IMR-90 (cell line): ENCODE measurements around the gene CDH23.

Source experiments
- BHLHE40 ChIP-seq: fragments of 150-350 bp; IDR thresholded peaks from 2 replicates; pipeline ENCODE4 v1.6.1; 2016; ENCODE audit warnings: mild to moderate bottlenecking, low read depth, low read length
- MXI1 ChIP-seq: IDR thresholded peaks from 2 replicates; pipeline ENCODE4 v1.6.1; 2012; ENCODE audit warnings: low read depth, mild to moderate bottlenecking, low read length, moderate library complexity, borderline replicate concordance
- POLR2A ChIP-seq: IDR thresholded peaks from 2 replicates; pipeline ENCODE4 v1.6.1; 2012; ENCODE audit warnings: mild to moderate bottlenecking, low read depth, low read length
- RAD21 ChIP-seq: IDR thresholded peaks from 2 replicates; pipeline ENCODE4 v1.6.1; 2012; ENCODE audit warnings: low read length, improper control_type of control experiment
- RCOR1 ChIP-seq: IDR thresholded peaks from 2 replicates; pipeline ENCODE4 v1.6.1; 2012; ENCODE audit warnings: mild to moderate bottlenecking, low read length, improper control_type of control experiment; ENCODE audit not compliant: insufficient replicate concordance
- SMC3 ChIP-seq: fragments of 150-350 bp; IDR thresholded peaks from 2 replicates; pipeline ENCODE4 v1.6.1; 2016; ENCODE audit warnings: low read depth, mild to moderate bottlenecking, antibody characterized with exemption, low read length, moderate library complexity
- TF ChIP-seq, protein P1 (sequence below): conservative IDR thresholded peaks from 2 replicates; pipeline ENCODE4 v1.5.1; 2012; ENCODE audit warnings: mild to moderate bottlenecking, low read depth, low read length, improper control_type of control experiment
- TF ChIP-seq, protein P2 (sequence below): fragments of 150-350 bp; IDR thresholded peaks from 2 replicates; pipeline ENCODE4 v1.6.1; 2017; ENCODE audit warnings: mild to moderate bottlenecking, antibody characterized with exemption, low read length, low read depth

DNA sequence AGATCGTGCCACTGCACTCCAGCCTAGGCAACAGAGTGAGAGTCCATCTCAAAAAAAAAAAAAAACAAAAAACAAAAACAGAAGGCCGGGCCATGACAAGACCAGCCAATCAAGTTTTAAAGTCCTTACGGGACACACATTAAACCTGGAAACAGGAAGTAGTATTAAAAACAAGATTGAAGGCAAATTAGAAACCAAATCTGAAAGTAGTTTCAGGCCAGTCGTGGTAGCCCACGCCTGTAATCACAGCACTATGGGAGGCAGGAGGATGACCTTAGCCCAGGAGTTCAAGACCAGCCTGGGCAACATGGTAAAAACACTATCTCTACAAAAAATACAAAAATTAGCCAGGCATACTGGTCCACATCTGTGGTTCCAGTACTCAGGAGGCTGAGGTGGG is 436.2 kb downstream of the CDH23 start:
- TF ChIP-seq, protein P1, sequence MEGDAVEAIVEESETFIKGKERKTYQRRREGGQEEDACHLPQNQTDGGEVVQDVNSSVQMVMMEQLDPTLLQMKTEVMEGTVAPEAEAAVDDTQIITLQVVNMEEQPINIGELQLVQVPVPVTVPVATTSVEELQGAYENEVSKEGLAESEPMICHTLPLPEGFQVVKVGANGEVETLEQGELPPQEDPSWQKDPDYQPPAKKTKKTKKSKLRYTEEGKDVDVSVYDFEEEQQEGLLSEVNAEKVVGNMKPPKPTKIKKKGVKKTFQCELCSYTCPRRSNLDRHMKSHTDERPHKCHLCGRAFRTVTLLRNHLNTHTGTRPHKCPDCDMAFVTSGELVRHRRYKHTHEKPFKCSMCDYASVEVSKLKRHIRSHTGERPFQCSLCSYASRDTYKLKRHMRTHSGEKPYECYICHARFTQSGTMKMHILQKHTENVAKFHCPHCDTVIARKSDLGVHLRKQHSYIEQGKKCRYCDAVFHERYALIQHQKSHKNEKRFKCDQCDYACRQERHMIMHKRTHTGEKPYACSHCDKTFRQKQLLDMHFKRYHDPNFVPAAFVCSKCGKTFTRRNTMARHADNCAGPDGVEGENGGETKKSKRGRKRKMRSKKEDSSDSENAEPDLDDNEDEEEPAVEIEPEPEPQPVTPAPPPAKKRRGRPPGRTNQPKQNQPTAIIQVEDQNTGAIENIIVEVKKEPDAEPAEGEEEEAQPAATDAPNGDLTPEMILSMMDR = no peak
- no peak for TF ChIP-seq POLR2A
- TF ChIP-seq, protein P2, sequence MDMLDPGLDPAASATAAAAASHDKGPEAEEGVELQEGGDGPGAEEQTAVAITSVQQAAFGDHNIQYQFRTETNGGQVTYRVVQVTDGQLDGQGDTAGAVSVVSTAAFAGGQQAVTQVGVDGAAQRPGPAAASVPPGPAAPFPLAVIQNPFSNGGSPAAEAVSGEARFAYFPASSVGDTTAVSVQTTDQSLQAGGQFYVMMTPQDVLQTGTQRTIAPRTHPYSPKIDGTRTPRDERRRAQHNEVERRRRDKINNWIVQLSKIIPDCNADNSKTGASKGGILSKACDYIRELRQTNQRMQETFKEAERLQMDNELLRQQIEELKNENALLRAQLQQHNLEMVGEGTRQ = no peak
- no peak for TF ChIP-seq MXI1
- no peak for TF ChIP-seq RCOR1
- TF ChIP-seq BHLHE40 = no peak
- no peak for TF ChIP-seq RAD21
- no peak for TF ChIP-seq SMC3
